ENCODE data around the gene MRPS18B. TPM values are rescaled to one million over a fixed set of nuclear protein-coding genes. Genes with fewer than 3 reads are reported as not detected.

Gene MRPS18B
- total and polyA plus RNA-seq, 2 of the 13 experiments (the other 11 are each of a cell fraction or from before 2014, with no cell fraction given), result 125 to 131 TPM

DNA sequence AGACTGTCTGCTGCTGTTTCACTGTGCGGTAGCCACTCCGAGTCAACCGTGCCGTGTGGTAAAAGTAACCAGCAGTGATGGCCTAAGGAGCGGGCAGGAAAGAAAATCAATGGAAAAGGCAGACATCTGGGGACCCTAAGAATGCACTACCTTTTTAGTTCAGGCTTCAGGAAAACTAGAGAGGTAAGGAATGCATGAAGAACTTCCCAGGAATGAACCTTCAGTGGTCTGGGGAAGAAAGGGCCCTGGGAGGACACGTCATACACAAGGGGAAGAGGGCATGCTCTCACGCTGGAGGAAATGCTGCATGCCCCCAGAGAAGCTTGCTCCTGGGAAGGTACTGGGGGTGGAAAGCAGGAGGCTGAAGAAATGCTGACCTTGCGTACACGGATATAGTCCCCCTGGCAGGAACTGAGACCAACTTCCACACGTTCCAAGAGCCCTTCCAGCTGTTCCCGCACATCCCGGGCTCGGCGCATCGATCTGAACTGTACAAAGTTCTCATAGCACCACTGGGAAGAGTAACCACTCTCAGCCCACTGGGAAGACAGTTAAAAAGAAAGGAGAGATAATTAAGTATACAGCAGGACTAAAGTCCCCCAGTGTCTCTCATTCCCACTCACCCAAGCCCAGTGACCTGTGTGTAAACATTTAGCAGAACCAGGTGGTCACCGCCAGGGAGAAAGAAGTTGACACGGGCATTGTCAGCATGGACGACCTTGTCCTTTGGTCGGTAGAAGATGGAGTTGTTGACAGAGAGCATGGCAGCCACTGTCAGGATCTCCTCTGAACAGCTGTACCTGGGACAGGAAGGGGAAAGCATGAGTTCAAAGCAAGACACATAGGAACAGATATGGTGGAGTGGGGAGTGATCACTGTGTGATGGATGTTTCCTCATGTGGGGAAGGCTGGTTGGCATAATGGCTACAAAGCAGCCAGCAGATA lies 37.4 kb downstream of the MRPS18B start (continued):
- TF ChIP-seq, protein P1, sequence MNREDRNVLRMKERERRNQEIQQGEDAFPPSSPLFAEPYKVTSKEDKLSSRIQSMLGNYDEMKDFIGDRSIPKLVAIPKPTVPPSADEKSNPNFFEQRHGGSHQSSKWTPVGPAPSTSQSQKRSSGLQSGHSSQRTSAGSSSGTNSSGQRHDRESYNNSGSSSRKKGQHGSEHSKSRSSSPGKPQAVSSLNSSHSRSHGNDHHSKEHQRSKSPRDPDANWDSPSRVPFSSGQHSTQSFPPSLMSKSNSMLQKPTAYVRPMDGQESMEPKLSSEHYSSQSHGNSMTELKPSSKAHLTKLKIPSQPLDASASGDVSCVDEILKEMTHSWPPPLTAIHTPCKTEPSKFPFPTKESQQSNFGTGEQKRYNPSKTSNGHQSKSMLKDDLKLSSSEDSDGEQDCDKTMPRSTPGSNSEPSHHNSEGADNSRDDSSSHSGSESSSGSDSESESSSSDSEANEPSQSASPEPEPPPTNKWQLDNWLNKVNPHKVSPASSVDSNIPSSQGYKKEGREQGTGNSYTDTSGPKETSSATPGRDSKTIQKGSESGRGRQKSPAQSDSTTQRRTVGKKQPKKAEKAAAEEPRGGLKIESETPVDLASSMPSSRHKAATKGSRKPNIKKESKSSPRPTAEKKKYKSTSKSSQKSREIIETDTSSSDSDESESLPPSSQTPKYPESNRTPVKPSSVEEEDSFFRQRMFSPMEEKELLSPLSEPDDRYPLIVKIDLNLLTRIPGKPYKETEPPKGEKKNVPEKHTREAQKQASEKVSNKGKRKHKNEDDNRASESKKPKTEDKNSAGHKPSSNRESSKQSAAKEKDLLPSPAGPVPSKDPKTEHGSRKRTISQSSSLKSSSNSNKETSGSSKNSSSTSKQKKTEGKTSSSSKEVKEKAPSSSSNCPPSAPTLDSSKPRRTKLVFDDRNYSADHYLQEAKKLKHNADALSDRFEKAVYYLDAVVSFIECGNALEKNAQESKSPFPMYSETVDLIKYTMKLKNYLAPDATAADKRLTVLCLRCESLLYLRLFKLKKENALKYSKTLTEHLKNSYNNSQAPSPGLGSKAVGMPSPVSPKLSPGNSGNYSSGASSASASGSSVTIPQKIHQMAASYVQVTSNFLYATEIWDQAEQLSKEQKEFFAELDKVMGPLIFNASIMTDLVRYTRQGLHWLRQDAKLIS (CRISPR knock-in tag; IDR thresholded peaks at IDR 0.05), result no peak
- peak; percentile 94 for TF ChIP-seq DMAP1 (CRISPR knock-in tag; IDR thresholded peaks at IDR 0.05)
- TF ChIP-seq, protein P2, sequence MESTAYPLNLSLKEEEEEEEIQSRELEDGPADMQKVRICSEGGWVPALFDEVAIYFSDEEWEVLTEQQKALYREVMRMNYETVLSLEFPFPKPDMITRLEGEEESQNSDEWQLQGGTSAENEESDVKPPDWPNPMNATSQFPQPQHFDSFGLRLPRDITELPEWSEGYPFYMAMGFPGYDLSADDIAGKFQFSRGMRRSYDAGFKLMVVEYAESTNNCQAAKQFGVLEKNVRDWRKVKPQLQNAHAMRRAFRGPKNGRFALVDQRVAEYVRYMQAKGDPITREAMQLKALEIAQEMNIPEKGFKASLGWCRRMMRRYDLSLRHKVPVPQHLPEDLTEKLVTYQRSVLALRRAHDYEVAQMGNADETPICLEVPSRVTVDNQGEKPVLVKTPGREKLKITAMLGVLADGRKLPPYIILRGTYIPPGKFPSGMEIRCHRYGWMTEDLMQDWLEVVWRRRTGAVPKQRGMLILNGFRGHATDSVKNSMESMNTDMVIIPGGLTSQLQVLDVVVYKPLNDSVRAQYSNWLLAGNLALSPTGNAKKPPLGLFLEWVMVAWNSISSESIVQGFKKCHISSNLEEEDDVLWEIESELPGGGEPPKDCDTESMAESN (CRISPR knock-in tag; conservative IDR thresholded peaks at IDR 0.05), result no peak
- TF ChIP-seq ZFP41 (CRISPR knock-in tag; IDR thresholded peaks at IDR 0.05; ENCODE audit: borderline replicate concordance), result no peak
- TF ChIP-seq ETS1 (CRISPR knock-in tag; IDR thresholded peaks at IDR 0.05), result no peak
- TF ChIP-seq PHF8 (CRISPR knock-in tag; IDR thresholded peaks at IDR 0.05), result peak; percentile 46
- TF ChIP-seq NFE2L1 (CRISPR knock-in tag; IDR thresholded peaks at IDR 0.05; ENCODE audit: borderline replicate concordance), result no peak
- peak; percentile 89 for TF ChIP-seq MAFG (CRISPR knock-in tag; IDR thresholded peaks at IDR 0.05)
- TF ChIP-seq HNRNPH1 (optimal IDR thresholded peaks at IDR 0.05; ENCODE audit: low read depth, low read length), result no peak
- peak; percentile 87 for TF ChIP-seq YEATS4 (CRISPR knock-in tag; IDR thresholded peaks at IDR 0.05; ENCODE audit: borderline replicate concordance)
- TF ChIP-seq HIVEP1 (CRISPR knock-in tag; IDR thresholded peaks at IDR 0.05), result peak; percentile 68
- no peak for TF ChIP-seq HCFC1 (IDR thresholded peaks at IDR 0.05; ENCODE audit: low read depth, low read length)
- TF ChIP-seq RAD51 (IDR thresholded peaks at IDR 0.05; ENCODE audit: borderline replicate concordance), result no peak
- no peak for TF ChIP-seq NBN (conservative IDR thresholded peaks at IDR 0.05)
- TF ChIP-seq ZMYM2 (CRISPR knock-in tag; IDR thresholded peaks at IDR 0.05), result peak; percentile 81; the same call in 1 of the 2 replicates

All from HepG2 (cell line).